Epithelial cell of proximal tubule (primary cell): Measurements from ENCODE around the gene SCNN1B. TPM values are rescaled to one million over a fixed set of nuclear protein-coding genes. Genes with fewer than 3 reads are reported as not detected.
"Not testable (repeated sequence)": the region's sequence is repeated elsewhere in the genome, so short reads cannot be mapped to it uniquely, and the experiment has no call there.

ENCODE experiments used
- DNase-seq: peaks from one replicate; pipeline ENCODE4 v3.0.0-alpha.2; 2011; ENCODE audit warnings: low read depth
- H3K4me3 ChIP-seq: 2 replicates; pipeline ENCODE4 v1.5.1; 2011; ENCODE audit warnings: low read depth, mild to moderate bottlenecking, low read length
- total RNA-seq: library from RNA; depleted of rRNA; stranded (reverse); fragments of >200 nt; gene quantifications from 2 replicates; pipeline ENCODE4 v1.2.3, GENCODE V29; 2015
- TF ChIP-seq, protein P1 (sequence below): conservative IDR thresholded peaks from 2 replicates; pipeline ENCODE4 v1.5.1; 2012; ENCODE audit warnings: low read depth, mild to moderate bottlenecking, low read length

The SCNN1B gene
- total RNA-seq, 1 donor from 2014 or later: 0.17 TPM

GRCh38 chr16:23394141-23394831 is 92.2 kb downstream of the SCNN1B start:
- DNase-seq: no peak
- TF ChIP-seq, protein P1, sequence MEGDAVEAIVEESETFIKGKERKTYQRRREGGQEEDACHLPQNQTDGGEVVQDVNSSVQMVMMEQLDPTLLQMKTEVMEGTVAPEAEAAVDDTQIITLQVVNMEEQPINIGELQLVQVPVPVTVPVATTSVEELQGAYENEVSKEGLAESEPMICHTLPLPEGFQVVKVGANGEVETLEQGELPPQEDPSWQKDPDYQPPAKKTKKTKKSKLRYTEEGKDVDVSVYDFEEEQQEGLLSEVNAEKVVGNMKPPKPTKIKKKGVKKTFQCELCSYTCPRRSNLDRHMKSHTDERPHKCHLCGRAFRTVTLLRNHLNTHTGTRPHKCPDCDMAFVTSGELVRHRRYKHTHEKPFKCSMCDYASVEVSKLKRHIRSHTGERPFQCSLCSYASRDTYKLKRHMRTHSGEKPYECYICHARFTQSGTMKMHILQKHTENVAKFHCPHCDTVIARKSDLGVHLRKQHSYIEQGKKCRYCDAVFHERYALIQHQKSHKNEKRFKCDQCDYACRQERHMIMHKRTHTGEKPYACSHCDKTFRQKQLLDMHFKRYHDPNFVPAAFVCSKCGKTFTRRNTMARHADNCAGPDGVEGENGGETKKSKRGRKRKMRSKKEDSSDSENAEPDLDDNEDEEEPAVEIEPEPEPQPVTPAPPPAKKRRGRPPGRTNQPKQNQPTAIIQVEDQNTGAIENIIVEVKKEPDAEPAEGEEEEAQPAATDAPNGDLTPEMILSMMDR: no peak
- H3K4me3 ChIP-seq: no peak overlapping the region

- no peak for DNase-seq
- H3K4me3 ChIP-seq: no peak overlapping the region
- TF ChIP-seq, protein P1: no peak
Observed at GRCh38 chr16:23395732-23396131, 93.6 kb downstream of the SCNN1B start.

DNA sequence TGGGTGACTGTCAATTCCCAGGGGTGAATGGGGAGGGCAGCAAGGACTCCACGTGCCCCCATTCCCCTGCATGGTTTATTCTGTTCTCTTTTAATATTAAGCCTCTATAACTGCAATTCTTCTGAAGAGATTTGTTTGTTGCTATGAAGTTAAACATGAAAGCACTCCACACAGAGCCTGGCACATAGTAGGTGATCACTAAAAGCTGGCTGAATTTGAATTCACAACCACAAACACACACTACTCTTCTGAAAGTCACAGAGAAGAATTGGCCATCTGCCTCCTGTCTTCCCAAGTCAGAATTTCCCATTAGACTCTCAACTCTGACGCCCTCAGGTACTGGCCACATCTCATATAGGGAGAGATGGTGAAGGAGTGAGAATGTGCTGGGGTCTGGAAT is 95.4 kb downstream of the SCNN1B start:
- H3K4me3 ChIP-seq: no peak overlapping the region
- no peak for DNase-seq
- TF ChIP-seq, protein P1: no peak

DNA sequence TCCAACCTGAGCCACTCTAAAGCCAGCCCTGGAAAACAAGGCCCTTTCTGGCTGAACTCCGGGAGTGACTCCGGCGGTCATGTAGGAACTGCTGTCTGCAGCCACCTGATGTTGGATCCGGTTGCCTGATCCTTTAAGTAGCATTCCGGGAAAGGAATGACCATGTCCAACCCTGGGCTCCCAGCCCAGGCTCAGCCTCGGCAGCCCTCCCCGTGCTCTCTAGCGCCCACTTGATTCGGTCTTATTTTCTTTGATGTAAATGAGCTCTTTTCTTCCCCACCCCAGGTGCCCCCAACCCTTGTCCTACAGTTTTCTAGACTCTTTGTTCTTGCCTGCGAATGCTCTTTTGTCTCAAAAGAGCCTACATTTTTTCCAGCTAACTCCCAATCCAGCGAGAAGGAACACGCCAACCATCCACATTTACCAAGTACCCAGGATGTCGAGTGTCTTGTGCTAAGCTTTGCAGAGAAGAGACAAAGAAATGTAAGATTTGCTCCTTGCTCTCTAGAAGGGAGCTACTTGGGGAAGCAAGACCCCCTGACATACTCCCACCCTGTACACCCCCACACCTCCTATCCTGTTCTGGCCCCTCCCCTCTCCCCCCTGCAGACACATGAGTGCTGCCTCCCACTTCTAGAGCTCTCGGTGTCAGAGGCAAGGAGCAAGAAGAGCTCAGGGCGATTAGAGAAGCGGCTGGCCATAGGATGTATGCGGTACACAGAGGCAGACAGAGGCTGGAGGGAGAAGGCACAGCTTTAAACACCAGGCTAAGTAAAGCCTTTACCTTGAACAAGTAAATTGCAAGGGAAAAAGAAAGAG is 97.1 kb downstream of the SCNN1B start:
- no peak for DNase-seq
- no peak overlapping the region for H3K4me3 ChIP-seq
- TF ChIP-seq, protein P1: no peak

GRCh38 chr16:23400447-23400846 is 98.3 kb downstream of the SCNN1B start:
- DNase-seq, H3K4me3 ChIP-seq: not testable (repeated sequence)

DNA sequence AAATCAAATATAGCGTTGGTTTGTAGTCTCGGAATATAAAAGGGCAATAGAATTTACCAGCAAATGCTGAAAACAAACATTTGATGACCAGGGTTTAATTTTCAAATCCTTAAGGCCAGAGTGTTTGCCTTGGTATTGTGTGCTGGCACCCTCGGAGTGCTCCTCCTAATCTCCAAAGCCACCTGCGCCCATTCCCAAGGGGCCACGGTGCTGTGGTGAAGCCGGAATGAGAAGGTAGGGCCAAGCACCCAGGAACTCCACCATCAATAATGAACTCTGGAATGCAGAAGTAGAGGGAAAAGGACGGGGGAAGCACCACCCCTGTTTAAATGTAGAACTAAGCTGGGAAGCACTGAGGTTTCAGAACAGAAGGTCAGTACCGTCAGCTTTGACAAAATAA is 99.0 kb downstream of the SCNN1B start:
- DNase-seq: no peak
- no peak overlapping the region for H3K4me3 ChIP-seq
- TF ChIP-seq, protein P1: no peak

GRCh38 chr16:23402100-23402499 is 100.0 kb downstream of the SCNN1B start:
- DNase-seq: no peak
- TF ChIP-seq, protein P1: no peak
- H3K4me3 ChIP-seq: no peak overlapping the region
